ENCODE data around the gene HOXB5. TPM values are rescaled to one million over a fixed set of nuclear protein-coding genes. Genes with fewer than 3 reads are reported as not detected.

HOXB5 gene
- total RNA-seq, 1 donor from 2014 or later: 0.55 TPM

GRCh38 chr17:48605991-48606891 lies 12.7 kb upstream of the HOXB5 start:
- DNase-seq (ENCODE audit: low spot score) (no peak), ATAC-seq (no peak)

- no peak for ATAC-seq
- DNase-seq (ENCODE audit: low spot score): no peak
These were observed 11.9 kb upstream of the HOXB5 start for GRCh38 chr17:48605409-48605919.

- DNase-seq (ENCODE audit: low spot score) (no peak), ATAC-seq (no peak)
These were observed 11.3 kb upstream of the HOXB5 start, which contains the start of gene HOXB6 for GRCh38 chr17:48604770-48605329. Gene HOXB6 (minus strand): TSS chr17:48604986. CDS start chr17:48598150, 6,836 bp downstream.

GRCh38 chr17:48603959-48604769 lies 10.6 kb upstream of the HOXB5 start:
- no peak for ATAC-seq
- no peak for DNase-seq (ENCODE audit: low spot score)

- ATAC-seq (peak; percentile 50), DNase-seq (ENCODE audit: low spot score) (no peak)
These were observed 8.2 kb upstream of the HOXB5 start for GRCh38 chr17:48601539-48602425.

- DNase-seq (ENCODE audit: low spot score) (no peak), ATAC-seq (no peak)
These were observed 7.6 kb upstream of the HOXB5 start for GRCh38 chr17:48601207-48601538.

- no peak for ATAC-seq
- no peak for DNase-seq (ENCODE audit: low spot score)
These were observed 6.9 kb upstream of the HOXB5 start for GRCh38 chr17:48600244-48601098.

GRCh38 chr17:48599354-48599753 lies 5.8 kb upstream of the HOXB5 start:
- DNase-seq (ENCODE audit: low spot score) (no peak), ATAC-seq (no peak)

GRCh38 chr17:48598736-48599135 lies 5.2 kb upstream of the HOXB5 start:
- ATAC-seq (no peak), DNase-seq (ENCODE audit: low spot score) (no peak)

- DNase-seq (ENCODE audit: low spot score) (peak; percentile 52), ATAC-seq (peak; percentile 45)
These were observed 4.4 kb upstream of the HOXB5 start for GRCh38 chr17:48597778-48598631.

- DNase-seq (ENCODE audit: low spot score): no peak
These were observed 3.9 kb upstream of the HOXB5 start for GRCh38 chr17:48597528-48597777.

GRCh38 chr17:48596735-48597527 lies 3.4 kb upstream of the HOXB5 start:
- DNase-seq (ENCODE audit: low spot score): no peak

More at GRCh38 chr17:48597528-48597777, 3.9 kb upstream of the HOXB5 start:
- ATAC-seq: no peak

GRCh38 chr17:48596000-48596734 lies 2.6 kb upstream of the HOXB5 start:
- ATAC-seq (no peak), DNase-seq (ENCODE audit: low spot score) (no peak)

More at GRCh38 chr17:48596735-48597527, 3.4 kb upstream of the HOXB5 start:
- no peak for ATAC-seq

GRCh38 chr17:48595278-48595999 lies 1.9 kb upstream of the HOXB5 start:
- DNase-seq (ENCODE audit: low spot score) (no peak), ATAC-seq (no peak)

GRCh38 chr17:48594538-48595277 lies 1.1 kb upstream of the HOXB5 start:
- ATAC-seq (no peak), DNase-seq (ENCODE audit: low spot score) (no peak)

All from left lobe of liver (tissue), 2 donors.